Stimulated activated CD8-positive, alpha-beta memory T cell treated with anti-CD3 and anti-CD28 coated beads, Interleukin-4, amount 100 ng/mL, for 48 hours (primary cell): ENCODE data around the gene KRT2.

Experiments
- DNase-seq: peaks from one replicate; pipeline ENCODE4 v3.0.0-alpha.2; 2020

Gene KRT2

GRCh38 chr12:52651726-52652261 is at the start of gene KRT2:
Gene KRT2 (minus strand): TSS chr12:52652211. CDS start chr12:52652142, 69 bp downstream.
- DNase-seq = peak; percentile 19

GRCh38 chr12:52701281-52701680 is 49.3 kb upstream of the KRT2 start:
- no peak for DNase-seq

- no peak for DNase-seq
Observed at GRCh38 chr12:52699960-52700359, 47.9 kb upstream of the KRT2 start.

DNA sequence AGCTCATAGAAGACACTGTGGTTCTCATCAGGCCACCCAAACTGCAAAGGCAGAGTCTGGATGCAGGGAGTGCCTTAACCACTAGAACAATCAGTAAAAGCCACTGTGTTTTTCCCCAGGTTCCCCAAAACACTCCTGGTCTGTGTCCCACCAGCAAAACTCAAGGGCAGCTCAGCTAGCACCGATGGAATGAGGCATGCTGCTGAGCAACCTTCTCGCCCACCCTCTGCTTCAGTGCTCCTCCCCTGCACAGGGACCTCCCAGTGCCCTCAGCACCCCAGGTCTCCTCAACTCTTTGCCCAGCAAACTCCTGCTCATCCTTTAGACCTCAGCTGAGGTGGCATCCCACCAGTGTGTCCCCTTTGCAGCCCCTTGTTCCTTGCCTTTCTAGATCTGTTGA is 47.4 kb upstream of the KRT2 start:
- no peak for DNase-seq

DNA sequence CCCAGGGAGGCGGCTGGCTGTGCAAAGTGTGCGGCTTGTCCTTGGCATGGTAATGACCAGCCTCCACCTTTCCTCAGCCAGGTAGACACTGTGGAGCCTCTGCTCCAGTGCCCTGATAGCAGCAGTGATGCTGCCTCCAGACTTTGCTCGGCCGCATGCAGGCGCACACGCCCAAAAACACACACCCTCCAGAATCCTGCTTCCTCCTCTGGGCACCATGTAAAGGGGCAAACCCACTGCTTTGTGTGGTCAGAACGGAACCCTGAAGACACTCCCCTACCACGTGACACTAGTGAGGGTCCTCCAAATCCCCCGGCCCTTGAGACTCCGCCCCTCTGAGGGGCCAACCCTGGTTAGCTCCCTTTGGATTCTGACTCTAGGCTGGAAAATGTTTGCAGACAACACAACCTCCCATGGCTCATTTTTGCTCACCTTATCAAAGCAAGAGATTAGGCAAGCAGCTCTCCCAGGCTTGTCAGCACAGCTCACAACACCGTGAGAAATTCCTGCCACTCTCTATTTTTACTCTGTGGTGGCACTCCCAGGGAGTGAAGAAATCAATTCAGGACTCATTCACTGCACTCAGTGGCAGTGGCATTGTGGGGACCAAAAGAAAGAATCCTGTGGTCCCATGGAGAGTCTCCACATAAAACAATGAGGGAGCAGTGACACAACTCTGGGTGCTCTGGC is 46.8 kb upstream of the KRT2 start:
- DNase-seq = no peak

GRCh38 chr12:52697058-52697582 is 45.1 kb upstream of the KRT2 start:
- no peak for DNase-seq

GRCh38 chr12:52696588-52696987 is 44.6 kb upstream of the KRT2 start:
- no peak for DNase-seq

- DNase-seq = no peak
Observed at GRCh38 chr12:52695039-52695438, 43.0 kb upstream of the KRT2 start.

GRCh38 chr12:52694151-52694550 is 42.1 kb upstream of the KRT2 start:
- no peak for DNase-seq

DNA sequence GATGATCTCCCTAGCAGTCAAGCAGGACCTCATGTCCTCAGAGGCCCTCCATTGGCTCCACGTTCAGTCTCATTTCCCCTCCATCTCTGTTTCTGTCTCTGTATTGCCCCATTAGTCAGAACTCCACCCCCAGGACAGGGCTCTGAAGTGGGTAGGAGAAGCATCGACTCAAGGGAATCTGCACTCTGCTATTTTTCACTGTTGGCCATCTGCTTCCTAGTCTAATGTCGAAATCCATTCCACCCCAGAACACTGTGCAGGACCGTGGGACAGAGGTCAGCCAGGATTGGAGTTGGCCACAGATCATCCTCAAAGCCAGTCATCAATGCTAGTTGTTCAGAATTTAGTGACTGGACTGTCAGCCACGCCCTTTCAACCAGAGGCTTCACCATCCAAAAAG is 41.2 kb upstream of the KRT2 start:
- no peak for DNase-seq

DNA sequence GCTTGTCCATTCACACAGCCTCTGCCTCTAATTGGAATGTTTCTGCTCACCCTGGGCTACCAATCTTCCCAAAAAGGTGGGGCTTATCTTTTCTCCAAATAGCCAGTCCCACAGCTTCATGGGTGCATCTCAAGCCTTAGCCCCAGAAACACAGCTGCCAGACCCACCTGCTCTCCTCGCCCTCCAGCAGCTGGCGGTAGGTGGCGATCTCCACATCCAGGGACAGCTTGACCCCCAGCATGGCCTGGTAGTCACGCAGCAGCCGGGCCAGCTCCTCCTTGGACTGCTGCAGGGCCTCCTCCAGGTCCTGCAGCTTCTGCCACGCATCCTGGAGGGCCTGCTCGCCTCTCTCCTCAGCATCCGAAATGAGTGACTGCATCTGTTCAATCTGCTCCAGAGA is 40.2 kb upstream of the KRT2 start:
- no peak for DNase-seq

DNA sequence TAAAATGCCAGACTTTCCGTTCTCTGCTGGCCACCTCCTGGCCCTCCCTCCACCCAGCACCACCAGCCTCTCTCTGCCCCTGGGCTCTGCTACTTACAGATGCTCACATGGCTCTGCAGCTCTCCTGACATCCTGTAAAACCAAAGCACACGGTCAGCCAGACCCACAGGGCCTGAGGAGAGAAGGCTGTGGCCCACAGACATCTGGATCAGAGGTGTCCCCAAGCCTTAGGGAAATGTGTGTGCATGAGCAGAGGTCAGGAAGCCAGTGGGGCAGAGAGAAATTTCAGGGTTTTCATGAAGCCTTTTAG is 39.8 kb upstream of the KRT2 start:
- DNase-seq = no peak

DNA sequence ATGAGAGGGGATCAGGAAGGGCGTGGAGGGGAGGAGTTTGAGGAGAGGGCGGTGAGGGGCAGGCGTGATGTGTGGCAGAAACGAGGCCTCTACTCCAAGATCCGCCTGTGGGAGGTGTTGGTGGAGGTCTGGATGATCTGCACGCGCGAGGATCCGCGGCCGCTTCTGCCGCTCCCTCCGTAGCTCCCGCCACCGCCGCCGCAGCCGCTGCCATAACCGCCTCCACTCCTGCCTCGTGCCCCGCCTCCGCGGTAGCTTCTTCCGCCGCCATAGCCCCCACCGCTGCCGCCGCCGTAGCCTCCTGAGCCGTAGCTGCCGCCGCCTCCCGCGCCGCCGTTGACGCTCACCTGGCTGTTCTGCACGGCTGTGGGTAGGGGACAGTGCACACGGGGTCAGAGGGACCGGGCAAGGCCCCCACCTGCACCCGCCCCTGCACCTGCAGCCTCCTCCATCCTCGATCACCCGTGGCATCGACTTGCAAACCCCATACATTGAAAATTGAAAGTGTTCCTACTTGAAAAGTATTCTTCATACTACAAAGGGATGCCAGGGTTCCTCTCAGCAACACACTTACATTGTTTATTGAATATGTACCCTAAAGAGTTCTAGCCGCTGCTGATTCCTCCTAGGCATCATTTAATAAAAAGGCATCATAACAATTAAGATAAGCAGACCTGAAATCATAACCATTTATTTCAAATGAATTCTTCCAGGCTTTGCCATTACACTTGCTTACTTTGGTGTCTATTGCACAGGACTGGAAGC is 39.2 kb upstream of the KRT2 start:
- DNase-seq = peak; percentile 62

GRCh38 chr12:52690351-52691075 is 38.5 kb upstream of the KRT2 start:
- no peak for DNase-seq

DNA sequence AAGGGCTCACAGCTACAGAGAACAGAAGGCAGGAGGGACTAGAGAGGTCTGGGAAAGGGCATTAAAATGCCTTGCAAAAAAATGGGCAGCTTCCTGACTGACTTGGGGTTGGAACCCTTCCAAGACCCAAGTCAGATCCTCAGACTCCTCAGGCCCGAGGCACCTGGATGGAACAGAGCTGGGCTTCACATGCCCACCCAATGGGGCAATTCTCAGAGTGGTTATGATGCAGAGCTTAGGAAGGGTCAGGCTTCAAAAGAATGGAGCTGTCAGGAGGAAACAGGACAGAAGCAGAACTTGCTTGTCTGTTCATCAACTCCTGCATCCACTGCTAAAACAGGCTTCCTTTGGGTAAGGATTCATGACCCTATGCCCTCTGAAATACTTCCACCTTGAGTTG is 37.9 kb upstream of the KRT2 start:
- no peak for DNase-seq

DNA sequence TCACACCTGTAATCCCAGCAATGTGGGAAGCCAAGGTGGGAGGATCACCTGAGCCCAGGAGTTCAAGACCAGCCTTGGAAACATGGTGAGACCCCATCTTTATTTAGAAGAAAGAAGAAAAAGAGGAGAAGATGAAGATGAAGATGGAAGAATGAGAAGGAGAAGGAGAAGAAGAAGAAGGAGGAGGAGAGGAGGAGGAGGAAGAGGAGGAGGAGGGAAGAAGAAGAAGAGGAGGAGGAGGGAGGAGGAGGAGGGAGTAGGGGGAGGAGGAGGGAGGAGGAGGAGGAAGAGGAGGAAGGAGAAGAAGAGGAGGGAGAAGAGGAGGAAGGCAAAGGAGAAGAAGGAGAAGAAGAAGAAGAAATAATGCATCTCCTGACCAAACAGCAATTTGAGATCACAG is 37.2 kb upstream of the KRT2 start:
- no peak for DNase-seq

DNA sequence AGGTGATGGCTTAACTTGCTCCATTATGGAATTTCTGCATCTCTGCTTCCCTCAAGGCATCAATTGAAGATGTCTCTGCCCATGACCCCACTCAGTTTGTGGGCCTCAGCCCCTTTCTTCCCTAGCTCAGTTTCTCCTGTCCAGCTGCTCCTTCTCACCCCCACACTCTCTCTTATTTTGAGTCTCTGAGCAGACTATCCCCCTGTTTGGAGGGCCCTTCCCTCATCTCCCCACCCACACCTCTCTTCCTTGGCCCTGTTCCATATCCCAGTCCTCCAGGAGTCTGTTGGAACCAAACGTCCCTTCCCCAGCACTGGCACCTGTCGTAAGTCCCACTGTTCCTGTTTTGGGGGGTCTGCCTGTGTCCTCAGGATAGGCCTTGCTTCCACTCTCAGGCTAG is 36.5 kb upstream of the KRT2 start:
- DNase-seq = no peak

- no peak for DNase-seq
Observed at GRCh38 chr12:52687497-52688385, 35.7 kb upstream of the KRT2 start.

GRCh38 chr12:52686756-52687487 is 34.9 kb upstream of the KRT2 start:
- no peak for DNase-seq

GRCh38 chr12:52686063-52686462 is 34.1 kb upstream of the KRT2 start:
- no peak for DNase-seq

GRCh38 chr12:52685406-52685890 is 33.4 kb upstream of the KRT2 start:
- DNase-seq = no peak

DNA sequence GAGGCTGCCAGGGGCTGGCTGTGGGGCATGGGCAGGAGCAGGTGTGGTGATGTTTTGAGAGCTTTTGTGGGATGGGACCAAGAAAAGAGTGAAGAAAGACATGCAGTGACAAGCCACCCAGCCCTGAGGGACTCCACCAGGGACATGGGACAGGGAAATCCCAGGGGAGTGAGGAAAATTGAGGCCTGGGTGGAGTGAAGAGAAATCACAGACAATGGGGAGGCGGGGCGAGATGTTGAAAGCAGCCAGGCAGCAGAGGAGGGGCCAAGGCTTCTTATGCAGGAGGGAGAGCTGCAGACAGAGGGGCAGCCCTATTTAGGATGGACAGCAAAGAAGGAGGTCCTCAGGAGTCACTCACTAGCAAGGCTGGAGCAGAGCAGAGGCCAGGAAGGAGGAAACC is 32.4 kb upstream of the KRT2 start:
- DNase-seq = no peak
